CD8-positive, alpha-beta memory T cell (primary cell): ENCODE results near the gene SVIL. TPM values are rescaled to one million over a fixed set of nuclear protein-coding genes. Genes with fewer than 3 reads are reported as not detected.
A peak's percentile ranks its signal among the peaks of the same experiment; 100 is the strongest.
"Not testable (repeated sequence)": the region's sequence is repeated elsewhere in the genome, so short reads cannot be mapped to it uniquely, and the experiment has no call there.

ENCODE experiments used
- CTCF ChIA-PET: fragments of 350-600 bp; sonication (Branson Sonifier 250); formaldehyde crosslinking; loops from one replicate; lab custom pipeline; 2021; ENCODE audit warnings: antibody characterized with exemption; lab: Charles Lee
- POLR2A ChIA-PET: fragments of 350-600 bp; sonication (Branson Sonifier 250); formaldehyde crosslinking; loops from one replicate; lab custom pipeline; 2021; ENCODE audit warnings: antibody characterized with exemption; lab: Charles Lee
- DNase-seq, 5 donors: peaks; one replicate each; pipeline versions ENCODE4 v3.0.0 to v3.0.0-alpha.2; 2020 to 2022; ENCODE audit warnings: mixed read lengths in 1 of 5
- H3K27ac ChIP-seq: one replicate; pipeline ENCODE4 v1.7.0; 2013; ENCODE audit warnings: low read depth, mild to moderate bottlenecking, low read length, moderate library complexity
- H3K27me3 ChIP-seq: 2 replicates; pipeline ENCODE4 v1.7.0; 2013; ENCODE audit warnings: low read length, mild to moderate bottlenecking; ENCODE audit not compliant: insufficient read depth, poor library complexity, severe bottlenecking
- H3K36me3 ChIP-seq: 2 replicates; pipeline ENCODE4 v1.7.0; 2013; ENCODE audit warnings: mild to moderate bottlenecking, low read length, moderate library complexity; ENCODE audit not compliant: insufficient read depth
- H3K4me1 ChIP-seq: 2 replicates; pipeline ENCODE4 v1.7.0; 2013; ENCODE audit warnings: mild to moderate bottlenecking, low read length, moderate library complexity; ENCODE audit not compliant: insufficient read depth
- H3K4me3 ChIP-seq: 2 replicates; pipeline ENCODE4 v1.7.0; 2013; ENCODE audit warnings: mild to moderate bottlenecking, low read length
- H3K9me3 ChIP-seq: 2 replicates; pipeline ENCODE4 v1.7.0; 2013; ENCODE audit warnings: mild to moderate bottlenecking, low read length
- H3K27ac Mint-ChIP-seq, 8 donors: one replicate each; pipeline ENCODE4 v1.8.0; 2020 to 2021; ENCODE audit warnings: mixed read lengths in 8 of 8, mild to moderate bottlenecking in 6 of 8, inconsistent platforms in 3 of 8, moderate library complexity in 3 of 8
- H3K27me3 Mint-ChIP-seq, 2 donors: one replicate each; pipeline ENCODE4 v1.8.0; 2020 to 2021; ENCODE audit warnings: mixed read lengths in 2 of 2, mild to moderate bottlenecking in 1 of 2, moderate library complexity in 1 of 2
- H3K36me3 Mint-ChIP-seq, 3 donors: one replicate each; pipeline ENCODE4 v1.8.0; 2020 to 2021; ENCODE audit warnings: mixed read lengths in 3 of 3, inconsistent platforms in 1 of 3, mild to moderate bottlenecking in 1 of 3
- H3K4me1 Mint-ChIP-seq, 3 donors: one replicate each; pipeline ENCODE4 v1.8.0; 2020 to 2021; ENCODE audit warnings: mixed read lengths in 3 of 3, inconsistent platforms in 1 of 3, mild to moderate bottlenecking in 1 of 3
- H3K4me3 Mint-ChIP-seq, 7 donors: one replicate each; pipeline ENCODE4 v1.8.0; 2020 to 2021; ENCODE audit warnings: mixed read lengths in 7 of 7, mild to moderate bottlenecking in 6 of 7, moderate library complexity in 4 of 7, inconsistent platforms in 2 of 7
- H3K9me3 Mint-ChIP-seq, 5 donors: one replicate each; pipeline ENCODE4 v1.8.0; 2020 to 2022; ENCODE audit warnings: mixed read lengths in 5 of 5, mild to moderate bottlenecking in 3 of 5, moderate library complexity in 2 of 5, inconsistent platforms in 1 of 5
- polyA plus RNA-seq: library from polyadenylated mRNA; unstranded; fragments of 300-500 nt; fragmentation: Illumina TruSeq; gene quantifications from one replicate; pipeline ENCODE4 v1.2.3, GENCODE V29; 2021
- total RNA-seq, 2 experiments: library from RNA; stranded (reverse); gene quantifications; one replicate each; pipeline ENCODE4 v1.2.3, GENCODE V29; 2021

SVIL gene
- total and polyA plus RNA-seq, 3 experiments from 2014 or later: 4.2 to 9.2 (median 5.9) TPM

DNA sequence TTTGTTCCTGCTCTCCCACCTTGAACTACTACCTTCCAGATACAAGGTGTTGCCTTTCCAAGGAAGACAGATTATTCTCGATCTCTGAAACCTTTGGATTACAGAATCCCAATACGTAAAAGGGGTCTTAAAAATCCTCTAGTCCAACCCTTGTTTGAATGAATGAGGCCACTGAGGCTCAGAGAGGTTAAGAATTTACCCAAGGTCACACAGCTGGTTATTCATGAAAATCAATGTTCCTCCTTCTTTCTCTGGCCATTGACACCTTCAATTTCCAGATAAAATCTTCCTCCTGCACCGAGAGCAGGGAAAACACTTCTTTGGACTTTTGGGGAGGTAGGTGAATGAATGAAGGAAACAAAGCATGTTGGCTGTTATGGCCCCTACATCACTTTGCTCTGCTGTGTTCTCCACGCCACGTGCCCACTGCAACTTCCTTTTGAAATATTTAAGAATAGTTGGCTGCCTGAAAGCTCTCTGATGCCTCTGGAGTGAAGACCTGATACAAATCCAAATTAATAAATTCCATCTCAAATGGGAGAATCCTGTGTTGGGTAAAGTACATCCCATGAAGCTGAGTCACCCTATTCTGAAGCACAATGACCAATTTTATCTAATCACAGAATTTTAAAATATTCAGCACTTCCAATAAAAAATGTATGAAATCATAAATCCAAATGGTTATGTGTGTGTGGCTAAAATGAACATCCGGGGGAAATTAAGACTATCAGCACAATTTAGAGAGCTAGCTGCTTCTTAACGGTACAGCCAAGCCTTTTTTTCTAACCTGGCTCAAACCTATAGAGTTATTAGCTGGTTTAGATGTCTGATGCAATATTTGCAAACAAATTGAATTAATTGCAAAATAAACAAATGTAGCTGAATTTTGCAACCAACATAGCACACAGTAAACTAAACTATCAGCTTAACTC is 7.3 kb downstream of the SVIL start:
- H3K4me3 Mint-ChIP-seq: no peak overlapping the region
- ChIA-PET CTCF (no interaction called here), POLR2A (no interaction called here)
- H3K9me3 ChIP-seq: no peaks in the 10 kb centered on the region
- no peak overlapping the region for H3K27ac Mint-ChIP-seq
- peaks cover 0 to 3% of the 10 kb centered on the region in 2 donors for H3K27me3 Mint-ChIP-seq
- H3K4me1 Mint-ChIP-seq: peaks cover 0 to 6% (median 1%) of the 10 kb centered on the region in 3 donors
- H3K36me3 Mint-ChIP-seq: no peaks in the 10 kb centered on the region
- H3K4me3 ChIP-seq: no peak overlapping the region
- no peak overlapping the region for H3K27ac ChIP-seq
- DNase-seq: no peak
- no peaks in the 10 kb centered on the region for H3K36me3 ChIP-seq
- no peaks in the 10 kb centered on the region for H3K4me1 ChIP-seq
- H3K27me3 ChIP-seq: no peaks in the 10 kb centered on the region
- no peaks in the 10 kb centered on the region for H3K9me3 Mint-ChIP-seq

DNA sequence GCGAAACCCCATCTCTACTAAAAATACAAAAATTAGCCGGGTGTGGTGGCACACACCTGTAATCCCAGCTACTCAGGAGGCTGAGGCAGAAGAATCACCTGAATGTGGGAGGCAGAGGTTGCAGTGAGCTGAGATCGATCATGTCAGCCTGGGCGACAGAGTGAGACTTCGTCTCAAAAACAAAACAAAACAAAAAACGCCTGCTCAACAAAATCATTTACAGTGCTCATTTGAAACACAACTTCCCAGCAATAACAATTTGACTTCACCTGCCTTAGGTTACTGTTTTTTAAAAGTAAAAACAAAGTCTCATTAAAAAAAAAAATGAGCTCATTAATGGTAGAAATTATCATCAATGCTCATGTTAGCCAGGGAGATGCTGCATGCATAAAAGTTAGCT is 10.4 kb downstream of the SVIL start:
- CTCF ChIA-PET: interaction anchor here (0.8 kb wide), 1 partner anchor 33 kb away, joined by 3 read pairs; no protein-coding TSS in a partner anchor
- DNase-seq, H3K36me3 ChIP-seq, H3K4me3 ChIP-seq, H3K4me1 ChIP-seq, H3K27ac Mint-ChIP-seq, H3K4me1 Mint-ChIP-seq, H3K27ac ChIP-seq, H3K27me3 Mint-ChIP-seq, H3K4me3 Mint-ChIP-seq, H3K27me3 ChIP-seq, H3K9me3 Mint-ChIP-seq, H3K36me3 Mint-ChIP-seq, H3K9me3 ChIP-seq: not testable (repeated sequence)
- POLR2A ChIA-PET: interaction anchor here (0.6 kb wide), 1 partner anchor 331 kb away, joined by 4 read pairs; no protein-coding TSS in a partner anchor

DNA sequence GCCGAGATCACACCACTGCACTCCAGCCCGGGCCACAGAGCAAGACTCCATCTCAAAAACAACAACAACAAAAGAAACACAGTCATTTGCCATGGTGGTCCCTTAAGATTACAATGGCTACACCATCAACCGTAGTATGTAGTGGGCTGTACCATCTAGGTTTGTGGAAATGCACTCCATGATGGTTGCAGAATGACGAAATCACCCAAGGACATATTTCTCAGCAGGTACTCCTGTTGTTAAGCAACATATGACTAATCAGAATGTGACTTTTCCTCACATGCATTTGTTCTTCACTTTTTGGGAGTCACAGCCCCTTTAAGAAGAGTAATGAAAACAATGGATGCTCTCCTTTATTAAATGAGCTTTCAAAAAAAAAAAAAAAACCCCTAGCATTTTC is 11.0 kb downstream of the SVIL start:
- POLR2A ChIA-PET: no interaction called here
- H3K27ac Mint-ChIP-seq: no peak overlapping the region
- Histone ChIP-seq H3K9me3 (no peaks in the 10 kb centered on the region), H3K27me3 (no peaks in the 10 kb centered on the region), H3K4me1 (no peaks in the 10 kb centered on the region), H3K27ac (no peak overlapping the region), H3K4me3 (no peak overlapping the region), H3K36me3 (no peaks in the 10 kb centered on the region)
- H3K4me1 Mint-ChIP-seq: peaks cover 3 to 9% (median 3%) of the 10 kb centered on the region in 3 donors
- H3K9me3 Mint-ChIP-seq: no peaks in the 10 kb centered on the region
- H3K36me3 Mint-ChIP-seq: no peaks in the 10 kb centered on the region
- no peak overlapping the region for H3K4me3 Mint-ChIP-seq
- CTCF ChIA-PET: interaction anchor here (0.7 kb wide), 1 partner anchor 111 kb away, joined by 3 read pairs; no protein-coding TSS in a partner anchor
- peaks cover 0 to 3% of the 10 kb centered on the region in 2 donors for H3K27me3 Mint-ChIP-seq
- no peak for DNase-seq

GRCh38 chr10:29622382-29622922 is 12.3 kb downstream of the SVIL start:
- H3K27me3 Mint-ChIP-seq: peaks cover 0 to 3% of the 10 kb centered on the region in 2 donors
- Histone ChIP-seq H3K27me3 (no peaks in the 10 kb centered on the region), H3K36me3 (no peaks in the 10 kb centered on the region), H3K9me3 (no peaks in the 10 kb centered on the region), H3K27ac (no peak overlapping the region), H3K4me1 (no peaks in the 10 kb centered on the region), H3K4me3 (no peak overlapping the region)
- H3K36me3 Mint-ChIP-seq: no peaks in the 10 kb centered on the region
- DNase-seq: no peak
- CTCF ChIA-PET: no interaction called here
- H3K27ac Mint-ChIP-seq: no peak overlapping the region
- no peaks in the 10 kb centered on the region for H3K9me3 Mint-ChIP-seq
- H3K4me3 Mint-ChIP-seq: peak overlapping the region in 1 of 7 donors; percentile 59
- POLR2A ChIA-PET: no interaction called here
- peaks cover 3 to 9% (median 3%) of the 10 kb centered on the region in 3 donors for H3K4me1 Mint-ChIP-seq

- no peak overlapping the region for H3K27ac ChIP-seq
- POLR2A ChIA-PET: no interaction called here
- Mint-ChIP-seq H3K27me3 (peaks cover 0 to 3% of the 10 kb centered on the region in 2 donors), H3K4me3 (no peak overlapping the region), H3K27ac (no peak overlapping the region), H3K4me1 (peaks cover 3 to 9% (median 3%) of the 10 kb centered on the region in 3 donors), H3K36me3 (no peaks in the 10 kb centered on the region), H3K9me3 (no peaks in the 10 kb centered on the region)
- no peaks in the 10 kb centered on the region for H3K9me3 ChIP-seq
- CTCF ChIA-PET: no interaction called here
- no peaks in the 10 kb centered on the region for H3K36me3 ChIP-seq
- no peak overlapping the region for H3K4me3 ChIP-seq
- DNase-seq: no peak
- H3K27me3 ChIP-seq: no peaks in the 10 kb centered on the region
- no peaks in the 10 kb centered on the region for H3K4me1 ChIP-seq
These were observed 13.6 kb downstream of the SVIL start for GRCh38 chr10:29621161-29621560.

GRCh38 chr10:29620112-29620690 is 14.6 kb downstream of the SVIL start:
- no peaks in the 10 kb centered on the region for H3K36me3 ChIP-seq
- peaks cover 0 to 3% of the 10 kb centered on the region in 2 donors for H3K27me3 Mint-ChIP-seq
- H3K27me3 ChIP-seq: no peaks in the 10 kb centered on the region
- no peak overlapping the region for H3K4me3 Mint-ChIP-seq
- ChIA-PET POLR2A (no interaction called here), CTCF (no interaction called here)
- no peaks in the 10 kb centered on the region for H3K36me3 Mint-ChIP-seq
- H3K27ac ChIP-seq: no peak overlapping the region
- no peaks in the 10 kb centered on the region for H3K9me3 ChIP-seq
- no peak overlapping the region for H3K4me3 ChIP-seq
- no peak for DNase-seq
- no peaks in the 10 kb centered on the region for H3K9me3 Mint-ChIP-seq
- peaks cover 3 to 9% (median 3%) of the 10 kb centered on the region in 3 donors for H3K4me1 Mint-ChIP-seq
- H3K27ac Mint-ChIP-seq: no peak overlapping the region
- H3K4me1 ChIP-seq: no peaks in the 10 kb centered on the region

DNA sequence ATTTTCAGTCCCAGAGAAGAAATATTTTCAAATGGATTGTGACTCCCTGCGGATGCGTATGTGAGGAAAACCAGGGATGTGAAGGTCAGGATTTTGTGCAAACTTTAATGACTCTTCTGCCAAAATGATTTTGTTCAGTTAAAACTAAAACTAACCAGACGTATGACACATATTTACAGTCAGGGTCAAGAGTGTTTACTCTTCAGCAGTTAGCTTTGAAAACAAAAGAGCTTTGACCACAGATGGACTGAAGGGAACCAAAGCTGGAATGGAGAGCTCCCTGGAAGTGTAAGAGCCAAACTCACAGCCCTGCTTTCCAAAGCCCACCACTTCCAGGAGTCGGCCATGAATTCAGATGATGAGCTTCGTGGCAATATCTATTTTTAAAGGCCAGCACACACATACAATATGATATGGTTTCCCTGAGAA is 15.5 kb downstream of the SVIL start:
- Mint-ChIP-seq H3K4me1 (peaks cover 3 to 7% (median 3%) of the 10 kb centered on the region in 3 donors), H3K27me3 (peaks cover 0 to 3% of the 10 kb centered on the region in 2 donors), H3K27ac (no peak overlapping the region), H3K9me3 (no peaks in the 10 kb centered on the region), H3K4me3 (no peak overlapping the region), H3K36me3 (peaks cover 0 to 4% (median 0%) of the 10 kb centered on the region in 3 donors)
- Histone ChIP-seq H3K27ac (no peak overlapping the region), H3K36me3 (no peaks in the 10 kb centered on the region), H3K4me3 (no peak overlapping the region), H3K4me1 (no peaks in the 10 kb centered on the region), H3K9me3 (no peaks in the 10 kb centered on the region), H3K27me3 (no peaks in the 10 kb centered on the region)
- ChIA-PET POLR2A (no interaction called here), CTCF (no interaction called here)
- no peak for DNase-seq
